CD1c-positive myeloid dendritic cell (primary cell): ENCODE data around the gene POR.

Experiments
- DNase-seq: peaks from one replicate; pipeline ENCODE4 v3.0.0-alpha.2; 2016; ENCODE audit errors: extremely low spot score

Gene POR

GRCh38 chr7:75977743-75978142, 62.8 kb downstream of the POR start:
- DNase-seq = no peak

- no peak for DNase-seq
Measured at GRCh38 chr7:75979759-75980429, 64.9 kb downstream of the POR start.

GRCh38 chr7:75980430-75981202, 65.7 kb downstream of the POR start:
- DNase-seq = no peak

GRCh38 chr7:75981203-75981452, 66.2 kb downstream of the POR start:
- DNase-seq = no peak

GRCh38 chr7:75981453-75982305, 66.7 kb downstream of the POR start:
- no peak for DNase-seq

GRCh38 chr7:75982306-75983064, 67.5 kb downstream of the POR start:
- no peak for DNase-seq

- no peak for DNase-seq
Measured at GRCh38 chr7:75983471-75984129, 68.6 kb downstream of the POR start.

GRCh38 chr7:75984130-75985008, 69.4 kb downstream of the POR start:
- no peak for DNase-seq

GRCh38 chr7:75985009-75985517, 70.1 kb downstream of the POR start:
- no peak for DNase-seq

- DNase-seq = no peak
Measured at GRCh38 chr7:75985518-75986146, 70.7 kb downstream of the POR start.

GRCh38 chr7:75986147-75986781, 71.3 kb downstream of the POR start:
- no peak for DNase-seq

- DNase-seq = no peak
Measured at GRCh38 chr7:75987026-75987804, 72.3 kb downstream of the POR start.

- no peak for DNase-seq
Measured at GRCh38 chr7:75987805-75988567, 73.0 kb downstream of the POR start.

GRCh38 chr7:75988568-75989499, 73.9 kb downstream of the POR start:
- no peak for DNase-seq

GRCh38 chr7:75989500-75990388, 74.8 kb downstream of the POR start:
- no peak for DNase-seq
